ENCODE data around the gene HYDIN.
"Not testable (repeated sequence)": the region's sequence is repeated elsewhere in the genome, so short reads cannot be mapped to it uniquely, and the experiment has no call there.

Gene HYDIN

DNA sequence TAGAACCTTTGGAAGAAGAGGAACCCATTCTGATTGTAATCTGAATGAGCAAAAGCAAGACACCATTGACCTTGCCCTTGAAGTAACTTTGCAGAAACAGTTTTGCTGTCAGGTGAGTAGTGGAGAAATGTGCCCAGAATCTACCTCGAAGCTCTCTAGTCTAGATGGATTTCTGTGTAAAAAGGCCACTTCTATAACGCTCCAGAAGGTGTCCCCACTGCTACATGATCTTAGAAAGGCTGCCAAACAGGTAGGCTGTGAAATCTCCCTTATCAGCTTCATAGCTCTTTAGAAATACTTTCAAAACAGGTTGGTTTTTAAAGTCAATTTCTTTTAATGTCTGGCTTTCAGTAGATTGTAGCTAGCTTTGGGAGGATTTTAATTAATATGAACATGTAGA is 230.8 kb downstream of the HYDIN start:
- DNase-seq (ENCODE audit: low read depth in 2 of 2) = not testable (repeated sequence)

- not testable (repeated sequence) for DNase-seq (ENCODE audit: low read depth in 2 of 2)
These were observed 234.7 kb downstream of the HYDIN start for GRCh38 chr16:70995799-70996198.

GRCh38 chr16:70992511-70992910 is 238.0 kb downstream of the HYDIN start:
- not testable (repeated sequence) for DNase-seq (ENCODE audit: low read depth in 2 of 2)

DNA sequence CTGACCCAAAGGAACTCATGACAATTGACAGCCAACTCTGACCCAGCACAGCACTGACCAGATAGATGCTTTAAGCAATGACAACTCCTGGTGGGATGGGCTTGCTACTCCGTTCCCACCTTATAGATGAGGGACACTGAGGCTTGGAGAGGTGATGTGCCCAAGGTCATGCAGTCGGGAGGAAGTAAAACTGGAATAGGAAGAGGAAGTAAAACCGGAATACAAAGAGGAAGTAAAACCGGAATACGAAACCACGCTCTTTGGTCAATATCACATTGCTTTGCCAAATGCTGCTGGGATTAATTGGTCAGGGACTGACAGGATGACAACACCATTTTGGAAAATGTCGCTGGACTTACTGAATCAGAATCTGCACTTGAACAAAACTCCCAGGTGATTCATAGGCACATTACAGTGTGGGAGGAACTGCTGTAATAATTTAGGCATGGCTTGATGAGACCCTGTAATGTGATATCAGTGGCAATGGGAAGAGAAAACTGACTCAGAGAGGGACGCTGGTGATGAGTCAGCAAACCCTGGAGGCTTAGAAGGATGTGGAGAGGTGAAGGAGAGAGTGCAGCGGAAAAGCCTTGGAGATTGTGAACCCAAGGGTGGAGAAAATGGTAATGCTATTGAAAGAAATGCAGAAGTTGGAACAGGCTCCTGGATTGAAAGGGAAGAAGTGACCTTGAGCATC is 243.4 kb downstream of the HYDIN start:
- not testable (repeated sequence) for DNase-seq (ENCODE audit: low read depth in 2 of 2)

- not testable (repeated sequence) for DNase-seq (ENCODE audit: low read depth in 2 of 2)
These were observed 245.8 kb downstream of the HYDIN start for GRCh38 chr16:70984675-70985074.

GRCh38 chr16:70968332-70968731 is 262.2 kb downstream of the HYDIN start:
- not testable (repeated sequence) for DNase-seq (ENCODE audit: low read depth in 2 of 2)

DNA sequence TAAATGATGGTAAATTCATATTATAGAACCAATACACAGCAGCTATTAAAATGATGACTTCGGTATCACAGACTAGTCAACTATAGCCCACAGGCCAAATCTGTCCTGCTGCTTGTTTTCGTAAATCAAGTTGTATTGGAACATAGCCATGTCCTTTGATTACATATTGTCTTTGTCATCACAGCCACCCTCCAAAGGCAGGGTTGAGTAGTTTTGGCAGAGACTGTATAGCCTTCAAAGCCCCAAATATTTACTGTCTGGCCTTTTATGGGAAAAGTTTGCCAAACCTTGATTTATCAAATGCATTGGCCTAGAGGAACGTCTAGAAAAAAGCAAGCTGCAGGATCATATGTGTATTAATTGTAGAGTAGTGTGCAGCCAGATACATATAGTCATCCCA is 270.4 kb downstream of the HYDIN start:
- not testable (repeated sequence) for DNase-seq (ENCODE audit: low read depth in 2 of 2)

DNA sequence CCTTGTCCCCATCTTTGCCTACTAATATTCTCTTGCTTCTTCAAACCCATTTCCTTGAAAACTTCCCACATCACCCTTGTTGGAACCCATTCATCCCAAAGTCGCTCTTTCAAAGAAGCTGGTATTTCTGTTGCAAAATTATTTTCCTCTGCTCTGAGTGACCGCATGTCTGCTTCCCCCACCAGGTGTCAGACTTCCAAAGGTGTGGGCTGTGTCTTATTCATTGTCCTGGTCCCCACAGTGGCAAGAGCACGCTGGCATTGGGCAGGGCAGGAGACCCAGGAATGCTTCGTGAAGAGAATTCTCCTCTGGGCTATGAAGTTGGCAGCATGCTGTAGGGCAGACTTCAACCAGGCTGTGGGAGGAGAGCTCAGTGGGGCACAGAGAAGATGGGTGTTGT is 275.6 kb downstream of the HYDIN start:
- DNase-seq (ENCODE audit: low read depth in 2 of 2) = not testable (repeated sequence)

DNA sequence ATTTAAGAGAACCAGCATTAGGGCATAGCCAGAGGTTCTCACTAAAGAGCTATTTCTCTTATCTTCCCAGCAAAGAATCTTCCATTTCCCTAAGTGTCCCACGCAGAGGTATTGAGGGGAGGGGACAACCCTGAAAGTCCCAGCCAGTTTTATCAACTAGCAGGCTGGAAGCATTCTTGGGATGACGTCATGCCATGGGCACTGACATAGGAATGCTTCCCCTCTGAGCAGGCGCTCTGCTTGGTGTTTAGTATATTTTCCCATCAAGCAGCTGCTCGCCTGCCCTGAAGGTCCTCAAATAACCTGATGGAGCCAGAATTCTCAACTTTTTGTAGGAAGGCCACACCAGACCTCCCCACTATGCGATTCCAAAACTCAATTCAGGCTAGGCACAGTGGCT is 276.7 kb downstream of the HYDIN start:
- not testable (repeated sequence) for DNase-seq (ENCODE audit: low read depth in 2 of 2)

GRCh38 chr16:70943551-70943950 is 287.0 kb downstream of the HYDIN start:
- not testable (repeated sequence) for DNase-seq (ENCODE audit: low read depth in 2 of 2)

DNA sequence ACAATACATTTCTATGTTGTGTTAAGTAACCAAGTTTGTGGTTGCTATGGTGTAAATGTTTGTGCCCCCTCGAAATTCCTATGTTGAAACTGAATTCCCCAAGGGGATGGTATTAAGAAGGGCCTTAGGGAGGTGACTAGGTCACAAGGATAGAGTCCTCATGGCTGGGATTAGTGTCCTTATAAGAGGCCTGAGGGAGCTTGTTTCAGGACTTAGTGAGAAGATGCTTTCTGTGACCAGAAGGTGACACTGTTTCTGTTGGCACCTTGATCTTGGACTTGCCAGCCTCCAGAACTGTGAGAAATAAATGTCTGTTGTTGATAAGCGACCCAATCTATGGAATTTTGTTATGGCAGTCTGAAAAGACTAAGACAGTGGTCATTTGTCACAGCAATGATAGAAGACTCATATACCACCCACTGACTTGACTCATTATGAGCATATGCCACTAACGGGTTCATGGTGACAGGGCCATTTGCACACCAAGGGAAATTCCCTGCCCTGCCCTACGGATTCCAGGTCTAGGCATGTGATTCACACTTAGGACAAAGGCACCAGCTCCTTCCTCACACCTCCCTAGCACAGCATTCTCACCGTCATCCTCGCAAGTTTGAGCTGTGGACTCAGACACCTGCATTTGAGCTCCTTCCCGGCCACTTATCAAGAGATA is 290.7 kb downstream of the HYDIN start:
- not testable (repeated sequence) for DNase-seq (ENCODE audit: low read depth in 2 of 2)

GRCh38 chr16:70936781-70937525 is 293.6 kb downstream of the HYDIN start:
- DNase-seq (ENCODE audit: low read depth in 2 of 2) = not testable (repeated sequence)

DNA sequence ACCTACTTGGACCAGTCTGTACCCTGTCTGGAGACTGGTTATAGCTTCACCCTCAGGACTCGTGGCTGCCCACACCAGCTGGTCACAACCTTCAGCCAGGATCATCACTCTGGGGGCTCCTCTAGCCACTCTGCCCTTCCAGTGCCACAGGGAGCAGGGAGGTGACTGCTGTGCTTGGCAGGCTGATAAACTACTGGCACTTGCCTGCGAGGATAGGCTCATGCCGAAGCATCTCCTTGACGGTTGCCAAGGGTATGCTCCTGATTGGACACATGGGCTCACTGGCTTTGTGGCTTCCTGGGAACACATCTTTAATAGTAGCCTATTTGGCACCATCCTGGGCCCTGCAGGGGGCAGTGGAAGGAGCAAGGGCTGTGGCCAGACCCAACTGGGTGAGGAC is 295.2 kb downstream of the HYDIN start:
- not testable (repeated sequence) for DNase-seq (ENCODE audit: low read depth in 2 of 2)

DNA sequence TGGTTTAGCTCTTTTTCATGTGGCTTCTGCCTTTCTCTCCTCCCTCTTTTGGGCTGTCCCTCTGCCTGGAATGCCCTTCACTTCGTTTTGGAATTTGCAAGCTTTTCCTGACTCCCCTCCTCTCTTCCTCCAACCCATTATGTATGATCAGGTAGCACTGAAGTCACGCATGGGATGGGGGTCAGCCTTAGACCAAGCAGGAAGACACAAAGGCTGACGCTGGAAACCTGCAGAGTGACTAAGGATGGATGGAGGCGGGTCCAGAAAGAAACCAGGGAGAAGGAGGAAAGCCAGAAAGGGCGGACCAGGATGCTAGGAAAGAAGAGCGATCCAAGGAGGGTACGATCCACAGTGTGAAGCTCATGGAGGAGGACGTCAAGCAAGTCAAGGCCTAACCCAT is 296.8 kb downstream of the HYDIN start:
- DNase-seq (ENCODE audit: low read depth in 2 of 2) = not testable (repeated sequence)

DNA sequence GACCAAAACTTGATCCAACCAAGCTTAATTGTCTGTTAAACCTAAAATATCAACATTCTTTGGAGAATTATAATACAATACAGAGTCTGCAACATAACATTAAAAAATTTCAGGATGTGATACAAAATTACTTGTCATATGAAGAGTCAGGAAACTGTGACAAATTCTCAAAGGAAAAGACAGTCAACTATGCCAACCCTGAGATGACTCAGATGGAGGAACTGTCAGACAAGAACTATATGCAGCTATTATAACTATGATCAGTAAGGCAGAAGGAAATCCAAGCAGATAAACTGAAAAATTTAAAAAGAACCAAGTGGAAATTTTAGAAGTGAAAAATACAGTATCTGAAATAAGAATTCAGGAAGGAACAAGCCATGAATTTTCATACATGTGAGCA is 299.8 kb downstream of the HYDIN start:
- not testable (repeated sequence) for DNase-seq (ENCODE audit: low read depth in 2 of 2)

DNA sequence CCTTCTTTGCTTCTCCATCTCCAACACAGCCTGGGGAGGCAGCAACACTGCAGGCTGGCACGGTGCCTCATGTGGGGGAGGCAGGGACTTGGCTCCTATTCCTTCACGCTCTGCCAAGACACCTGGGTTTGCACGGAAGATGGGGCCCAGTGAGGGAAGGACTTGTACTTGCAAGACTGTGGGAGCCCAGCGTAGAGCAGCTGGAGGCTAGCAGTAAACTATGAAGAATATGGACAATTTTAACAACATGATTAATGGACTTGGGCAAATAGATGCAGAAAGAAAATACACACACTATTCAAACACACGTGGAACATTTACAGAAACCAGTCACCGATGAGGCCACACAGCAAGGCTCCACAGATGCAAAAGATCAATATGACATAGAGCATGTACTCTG is 308.4 kb downstream of the HYDIN start:
- not testable (repeated sequence) for DNase-seq (ENCODE audit: low read depth in 2 of 2)

DNA sequence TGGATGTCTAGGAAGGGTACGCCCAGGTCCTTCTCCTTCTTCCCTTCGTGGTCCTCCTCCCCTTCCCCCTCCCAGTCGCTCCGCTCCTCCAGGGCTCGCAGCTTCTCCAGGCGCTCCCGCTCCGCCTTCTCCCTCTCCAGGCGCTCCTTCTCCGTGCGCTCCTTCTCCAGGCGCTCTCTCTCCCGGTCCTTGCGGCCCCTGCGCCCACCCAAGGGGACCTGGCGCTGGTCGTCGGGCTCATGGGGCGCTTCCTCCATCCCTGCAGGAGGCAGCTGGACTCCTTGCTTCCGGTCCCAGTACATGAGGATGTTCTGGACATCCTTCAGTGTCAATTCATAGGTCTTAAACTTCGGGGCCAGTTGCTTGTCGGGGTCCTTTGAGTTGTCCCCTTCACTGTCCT is 309.9 kb downstream of the HYDIN start:
- DNase-seq (ENCODE audit: low read depth in 2 of 2) = not testable (repeated sequence)

- not testable (repeated sequence) for DNase-seq (ENCODE audit: low read depth in 2 of 2)
These were observed 342.3 kb downstream of the HYDIN start for GRCh38 chr16:70888208-70888607.

- not testable (repeated sequence) for DNase-seq (ENCODE audit: low read depth in 2 of 2)
These were observed 345.9 kb downstream of the HYDIN start for GRCh38 chr16:70884652-70885051.

DNA sequence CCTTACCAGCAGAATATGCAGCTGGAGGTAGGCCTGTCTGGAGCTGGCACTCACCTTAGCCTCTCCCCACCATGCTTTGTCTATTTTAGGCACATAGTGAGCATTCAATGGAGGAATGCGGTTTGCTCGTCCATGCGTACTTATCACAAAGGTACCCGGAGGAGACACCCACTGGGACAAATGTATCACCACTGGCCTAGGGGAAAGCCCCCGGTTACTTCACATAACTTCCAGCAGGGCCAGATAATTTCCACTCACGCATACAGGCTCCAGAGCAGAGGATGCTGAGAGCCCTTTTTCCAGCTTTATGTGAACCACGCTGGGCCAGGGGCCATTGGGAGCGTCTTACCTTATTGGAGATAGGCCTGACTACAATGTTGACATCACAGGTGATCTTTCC is 348.2 kb downstream of the HYDIN start:
- not testable (repeated sequence) for DNase-seq (ENCODE audit: low read depth in 2 of 2)

DNA sequence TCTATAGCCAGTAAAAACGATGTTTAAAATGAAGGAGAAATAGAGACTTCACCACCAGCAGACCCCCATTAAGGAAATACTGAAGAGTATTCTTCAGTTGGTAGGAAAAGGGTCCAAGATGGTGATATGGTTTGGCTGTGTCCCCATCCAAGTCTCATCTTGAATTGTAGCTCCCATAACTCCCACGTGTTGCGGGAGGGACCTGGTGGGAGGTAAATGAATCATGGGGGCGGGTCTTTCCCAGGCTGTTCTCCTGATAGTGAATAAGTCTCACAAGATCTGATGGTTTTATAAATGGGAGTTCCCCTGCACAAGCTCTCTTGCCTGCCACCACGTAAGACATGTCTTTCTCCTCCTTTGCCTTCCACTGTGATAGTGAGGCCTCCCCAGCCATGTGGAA is 352.6 kb downstream of the HYDIN start:
- DNase-seq (ENCODE audit: low read depth in 2 of 2) = not testable (repeated sequence)

DNA sequence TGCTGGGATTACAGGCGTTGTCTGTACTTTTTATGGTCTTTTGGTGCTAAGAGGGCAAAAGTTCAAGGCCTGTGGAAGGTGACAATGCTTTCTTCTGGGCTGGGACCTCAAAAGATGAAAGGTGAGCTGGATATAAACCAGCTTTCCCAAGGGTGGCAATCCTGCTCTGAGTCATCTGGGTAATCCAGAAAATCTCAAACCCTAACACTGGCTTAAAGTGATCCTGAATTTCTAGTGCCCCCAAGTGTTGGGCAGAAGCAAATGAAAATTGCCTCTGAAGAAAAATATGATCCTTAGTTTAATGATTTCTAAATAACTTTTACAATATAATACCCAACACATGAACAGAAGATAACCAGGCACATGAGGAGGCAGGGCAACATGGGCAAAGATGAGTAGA is 354.1 kb downstream of the HYDIN start:
- DNase-seq (ENCODE audit: low read depth in 2 of 2) = not testable (repeated sequence)

Measured in stimulated activated CD8-positive, alpha-beta memory T cell treated with anti-CD3 and anti-CD28 coated beads, Interleukin-7, amount 100 ng/mL, for 4 hours (primary cell).